Progenitor cell of endocrine pancreas (in vitro differentiated cells): ENCODE data around the gene PRTN3. TPM values are rescaled to one million over a fixed set of nuclear protein-coding genes. Genes with fewer than 3 reads are reported as not detected.

Source experiments
- DNase-seq: peaks from one replicate; pipeline ENCODE4 v3.0.0; 2021; ENCODE audit warnings: low spot score; ENCODE audit not compliant: unreplicated experiment
- H3K27ac Mint-ChIP-seq: 2 replicates; pipeline ENCODE4 v1.8.0; 2021; ENCODE audit warnings: mild to moderate bottlenecking, moderate library complexity, mixed read lengths
- H3K27me3 Mint-ChIP-seq: 2 replicates; pipeline ENCODE4 v1.8.0; 2021; ENCODE audit warnings: mixed read lengths
- H3K36me3 Mint-ChIP-seq: 2 replicates; pipeline ENCODE4 v1.8.0; 2022; ENCODE audit warnings: mixed read lengths; ENCODE audit not compliant: insufficient read depth
- H3K4me1 Mint-ChIP-seq: 2 replicates; pipeline ENCODE4 v1.8.0; 2021; ENCODE audit warnings: low read depth, mixed read lengths
- H3K4me3 Mint-ChIP-seq: 2 replicates; pipeline ENCODE4 v1.8.0; 2021; ENCODE audit warnings: low read depth, mild to moderate bottlenecking, moderate library complexity, mixed read lengths
- H3K9me3 Mint-ChIP-seq: 2 replicates; pipeline ENCODE4 v1.8.0; 2021; ENCODE audit warnings: low read depth, mixed read lengths
- long read RNA-seq: library from polyadenylated mRNA; unstranded; transcript quantifications from one replicate; pipeline ENCODE4 v2.0.0, GENCODE V29; 2020
- total RNA-seq: library from RNA; stranded (reverse); gene quantifications from 2 replicates; pipeline ENCODE4 v1.2.1, GENCODE V29; 2021
- TF ChIP-seq, protein P1 (sequence below): fragments of 200-600 bp; sonication (generic); IDR thresholded peaks from one replicate; pipeline ENCODE4 v1.5.0; 2021; ENCODE audit warnings: antibody characterized with exemption, mild to moderate bottlenecking; ENCODE audit not compliant: unreplicated experiment

Gene PRTN3
- total RNA-seq = not detected in 2 replicates
- long read RNA-seq = 0 reads

DNA sequence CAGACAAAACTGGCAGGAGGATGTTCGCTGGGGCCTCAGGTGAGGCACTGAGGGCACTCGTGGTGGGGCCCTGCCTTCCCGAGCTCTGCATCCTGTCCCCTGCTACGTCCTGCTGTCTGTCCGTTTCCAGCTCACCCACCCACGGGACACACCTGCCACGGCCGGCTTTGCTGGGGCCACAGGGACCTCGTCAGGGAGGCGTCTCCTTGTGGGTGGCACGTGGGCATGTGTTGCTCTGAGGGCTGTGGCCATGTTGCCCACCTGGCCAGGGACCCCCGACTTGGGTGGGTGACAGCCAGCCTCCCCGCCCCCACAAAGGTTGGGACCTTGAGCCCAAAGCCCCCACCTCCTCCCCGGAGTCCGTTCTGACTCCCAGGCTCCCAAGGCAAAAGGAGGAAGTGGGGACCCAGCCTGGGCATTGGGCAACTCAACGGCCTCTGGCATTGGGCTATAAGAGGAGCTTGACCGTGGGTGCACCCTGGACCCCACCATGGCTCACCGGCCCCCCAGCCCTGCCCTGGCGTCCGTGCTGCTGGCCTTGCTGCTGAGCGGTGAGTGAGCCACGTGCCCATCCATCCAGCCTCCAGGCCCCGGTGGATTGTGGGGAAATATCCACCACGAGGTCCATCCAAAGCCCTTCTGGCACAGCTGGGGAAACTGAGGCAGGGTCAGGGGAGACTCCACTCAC lies at the start of gene PRTN3:
Gene PRTN3, plus strand, starts transcription at position 481 of the 688 bp plus-strand sequence. Its CDS starts 10 bp downstream, at position 491.
- no peak within 1 kb of the TSS for H3K4me3 Mint-ChIP-seq
- H3K4me1 Mint-ChIP-seq = no peaks in the 10 kb centered on the region
- peaks cover 2% of the 10 kb centered on the region for H3K36me3 Mint-ChIP-seq
- H3K27ac Mint-ChIP-seq = peak within 1 kb of the TSS; percentile 34
- DNase-seq = no peak
- H3K27me3 Mint-ChIP-seq = peaks cover 31% of the 10 kb centered on the region
- TF ChIP-seq, protein P1, sequence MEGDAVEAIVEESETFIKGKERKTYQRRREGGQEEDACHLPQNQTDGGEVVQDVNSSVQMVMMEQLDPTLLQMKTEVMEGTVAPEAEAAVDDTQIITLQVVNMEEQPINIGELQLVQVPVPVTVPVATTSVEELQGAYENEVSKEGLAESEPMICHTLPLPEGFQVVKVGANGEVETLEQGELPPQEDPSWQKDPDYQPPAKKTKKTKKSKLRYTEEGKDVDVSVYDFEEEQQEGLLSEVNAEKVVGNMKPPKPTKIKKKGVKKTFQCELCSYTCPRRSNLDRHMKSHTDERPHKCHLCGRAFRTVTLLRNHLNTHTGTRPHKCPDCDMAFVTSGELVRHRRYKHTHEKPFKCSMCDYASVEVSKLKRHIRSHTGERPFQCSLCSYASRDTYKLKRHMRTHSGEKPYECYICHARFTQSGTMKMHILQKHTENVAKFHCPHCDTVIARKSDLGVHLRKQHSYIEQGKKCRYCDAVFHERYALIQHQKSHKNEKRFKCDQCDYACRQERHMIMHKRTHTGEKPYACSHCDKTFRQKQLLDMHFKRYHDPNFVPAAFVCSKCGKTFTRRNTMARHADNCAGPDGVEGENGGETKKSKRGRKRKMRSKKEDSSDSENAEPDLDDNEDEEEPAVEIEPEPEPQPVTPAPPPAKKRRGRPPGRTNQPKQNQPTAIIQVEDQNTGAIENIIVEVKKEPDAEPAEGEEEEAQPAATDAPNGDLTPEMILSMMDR = no peak
- no peaks in the 10 kb centered on the region for H3K9me3 Mint-ChIP-seq

DNA sequence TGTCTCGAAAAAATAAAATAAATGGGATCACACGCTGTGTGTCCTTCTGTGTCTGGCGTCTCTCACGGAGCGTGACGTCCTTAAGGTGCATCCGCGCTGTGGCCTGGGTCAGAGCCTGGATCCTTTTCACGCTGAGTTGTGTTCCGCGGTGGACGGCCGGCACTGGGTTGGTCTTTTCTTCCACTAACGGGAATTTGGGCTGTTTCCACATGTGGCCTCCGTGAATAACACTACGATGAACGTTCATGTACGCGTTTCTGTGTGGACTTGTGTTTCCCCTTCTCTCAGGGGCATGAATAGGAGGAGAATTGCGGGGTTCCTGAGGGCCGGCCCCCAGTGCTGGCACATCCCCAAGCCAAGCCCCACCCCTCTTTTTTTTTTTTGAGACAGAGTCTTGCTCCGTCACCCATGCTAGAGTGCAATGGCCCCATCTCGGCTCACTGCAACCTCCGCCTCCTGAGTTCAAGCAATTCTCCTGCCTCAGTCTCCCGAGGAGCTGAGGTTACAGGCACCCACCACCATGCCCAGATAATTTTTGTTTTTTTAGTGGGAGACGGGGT lies 49.7 kb upstream of the PRTN3 start:
- H3K36me3 Mint-ChIP-seq = peaks cover 2% of the 10 kb centered on the region
- peak overlapping the region; percentile 20 for H3K27ac Mint-ChIP-seq
- H3K27me3 Mint-ChIP-seq = no peaks in the 10 kb centered on the region
- H3K4me3 Mint-ChIP-seq = no peak overlapping the region
- DNase-seq = no peak
- TF ChIP-seq, protein P1 = no peak
- H3K4me1 Mint-ChIP-seq = peaks cover 10% of the 10 kb centered on the region
- no peaks in the 10 kb centered on the region for H3K9me3 Mint-ChIP-seq

- H3K27me3 Mint-ChIP-seq = no peaks in the 10 kb centered on the region
Observed at GRCh38 chr19:791567-792305, 49.1 kb upstream of the PRTN3 start.

GRCh38 chr19:792306-792885 lies 48.4 kb upstream of the PRTN3 start:
- H3K36me3 Mint-ChIP-seq = peaks cover 2% of the 10 kb centered on the region
- no peak overlapping the region for H3K27ac Mint-ChIP-seq
- TF ChIP-seq, protein P1 = no peak
- no peaks in the 10 kb centered on the region for H3K27me3 Mint-ChIP-seq
- H3K9me3 Mint-ChIP-seq = no peaks in the 10 kb centered on the region
- no peak for DNase-seq
- peaks cover 12% of the 10 kb centered on the region for H3K4me1 Mint-ChIP-seq
- H3K4me3 Mint-ChIP-seq = no peak overlapping the region

More at GRCh38 chr19:791567-792305, 49.1 kb upstream of the PRTN3 start:
- Mint-ChIP-seq H3K4me1 (peaks cover 12% of the 10 kb centered on the region), H3K9me3 (no peaks in the 10 kb centered on the region), H3K27ac (no peak overlapping the region), H3K4me3 (no peak overlapping the region), H3K36me3 (peaks cover 2% of the 10 kb centered on the region)
- DNase-seq = no peak
- TF ChIP-seq, protein P1 = no peak

GRCh38 chr19:793806-794205 lies 47.0 kb upstream of the PRTN3 start:
- no peak overlapping the region for H3K27ac Mint-ChIP-seq

More at GRCh38 chr19:793806-794205, 47.0 kb upstream of the PRTN3 start:
- peaks cover 2% of the 10 kb centered on the region for H3K36me3 Mint-ChIP-seq
- H3K4me1 Mint-ChIP-seq = peaks cover 12% of the 10 kb centered on the region
- no peak for DNase-seq
- TF ChIP-seq, protein P1 = no peak
- no peak overlapping the region for H3K4me3 Mint-ChIP-seq
- no peaks in the 10 kb centered on the region for H3K27me3 Mint-ChIP-seq
- no peaks in the 10 kb centered on the region for H3K9me3 Mint-ChIP-seq
